ENCODE measurements around the gene GBF1.

DNA sequence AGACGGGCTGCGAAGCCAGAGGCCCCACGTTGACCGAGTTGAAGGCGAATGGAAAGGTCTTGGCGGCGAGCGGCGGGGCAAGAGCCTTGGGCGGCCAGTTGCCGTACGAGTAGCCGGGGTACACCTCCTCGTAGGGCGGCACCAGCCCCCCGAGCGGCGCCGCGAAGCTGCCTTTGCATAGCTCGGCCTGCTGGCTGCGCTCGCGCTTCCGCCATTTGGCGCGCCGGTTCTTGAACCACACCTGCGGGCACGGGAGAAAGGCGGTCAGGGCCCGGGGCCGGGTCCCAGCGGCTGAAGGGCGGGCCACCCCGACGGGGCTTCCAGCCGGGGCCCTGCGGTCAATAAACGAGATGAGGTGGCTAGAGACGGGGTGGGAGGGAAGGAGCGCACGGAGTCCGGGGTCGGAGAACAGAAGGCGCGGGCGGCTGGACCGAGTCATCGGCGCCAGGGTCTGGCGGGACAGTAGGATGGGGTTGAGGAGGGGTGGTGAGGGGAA, 14.4 kb upstream of the GBF1 start:
- TF ChIP-seq, protein P1, sequence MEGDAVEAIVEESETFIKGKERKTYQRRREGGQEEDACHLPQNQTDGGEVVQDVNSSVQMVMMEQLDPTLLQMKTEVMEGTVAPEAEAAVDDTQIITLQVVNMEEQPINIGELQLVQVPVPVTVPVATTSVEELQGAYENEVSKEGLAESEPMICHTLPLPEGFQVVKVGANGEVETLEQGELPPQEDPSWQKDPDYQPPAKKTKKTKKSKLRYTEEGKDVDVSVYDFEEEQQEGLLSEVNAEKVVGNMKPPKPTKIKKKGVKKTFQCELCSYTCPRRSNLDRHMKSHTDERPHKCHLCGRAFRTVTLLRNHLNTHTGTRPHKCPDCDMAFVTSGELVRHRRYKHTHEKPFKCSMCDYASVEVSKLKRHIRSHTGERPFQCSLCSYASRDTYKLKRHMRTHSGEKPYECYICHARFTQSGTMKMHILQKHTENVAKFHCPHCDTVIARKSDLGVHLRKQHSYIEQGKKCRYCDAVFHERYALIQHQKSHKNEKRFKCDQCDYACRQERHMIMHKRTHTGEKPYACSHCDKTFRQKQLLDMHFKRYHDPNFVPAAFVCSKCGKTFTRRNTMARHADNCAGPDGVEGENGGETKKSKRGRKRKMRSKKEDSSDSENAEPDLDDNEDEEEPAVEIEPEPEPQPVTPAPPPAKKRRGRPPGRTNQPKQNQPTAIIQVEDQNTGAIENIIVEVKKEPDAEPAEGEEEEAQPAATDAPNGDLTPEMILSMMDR (IDR thresholded peaks at IDR 0.05) = peak in 2 of 6 experiments; percentile 31 to 40
- TF ChIP-seq POLR2A (IDR thresholded peaks at IDR 0.05) = no peak

Measured in thyroid gland (tissue), 4 donors.